HG02642 (cell line): ENCODE results near the gene FAM89A.
"Not testable (repeated sequence)": the region's sequence is repeated elsewhere in the genome, so short reads cannot be mapped to it uniquely, and the experiment has no call there.

ENCODE experiments used
- ATAC-seq: cut with Tn5 transposase; IDR thresholded peaks from one replicate; pipeline ENCODE4 v1.9.1; 2021; ENCODE audit warnings: mild to moderate bottlenecking; ENCODE audit not compliant: unreplicated experiment, poor library complexity

FAM89A gene

GRCh38 chr1:231037585-231038517 is 2.2 kb downstream of the FAM89A start:
- ATAC-seq, result no peak

DNA sequence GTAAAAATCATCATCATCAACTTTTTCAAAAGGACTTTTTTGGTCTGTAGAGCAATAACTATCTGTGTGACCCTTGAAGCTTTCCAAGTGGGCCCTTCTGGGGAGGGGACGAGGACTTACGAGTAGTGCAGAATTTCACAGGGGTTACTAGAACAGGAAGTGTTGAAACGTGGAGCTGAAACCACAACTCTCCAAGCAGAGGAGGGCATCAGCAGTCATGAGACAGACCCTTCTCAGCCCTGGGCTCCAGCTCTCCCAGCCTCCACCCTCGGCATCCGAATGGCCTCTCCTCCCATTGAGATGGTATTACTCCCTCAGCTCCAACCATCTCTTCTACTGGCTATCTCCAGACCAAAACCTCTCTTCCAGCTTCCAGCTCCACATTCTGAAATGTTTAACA is 3.6 kb downstream of the FAM89A start:
- ATAC-seq, result no peak

DNA sequence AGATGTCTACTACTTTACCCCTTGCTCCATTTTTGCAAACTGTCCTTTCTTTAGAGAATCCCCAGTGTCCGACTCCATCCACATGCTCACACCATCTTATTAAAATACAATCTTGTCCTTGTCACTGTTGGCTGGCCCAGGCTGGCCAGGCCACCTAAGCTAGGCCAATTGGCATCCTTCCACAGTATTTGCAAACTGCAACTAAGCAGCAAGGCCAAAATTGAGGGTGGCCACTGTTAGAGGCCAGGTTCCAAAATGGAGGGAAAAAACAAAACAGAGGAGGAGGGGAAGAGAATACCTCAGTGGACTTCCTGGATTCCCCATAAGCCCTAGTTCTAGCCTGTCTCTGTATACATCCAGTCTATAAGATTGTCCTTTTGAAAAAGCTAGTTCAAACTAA is 4.3 kb downstream of the FAM89A start:
- ATAC-seq, result no peak

DNA sequence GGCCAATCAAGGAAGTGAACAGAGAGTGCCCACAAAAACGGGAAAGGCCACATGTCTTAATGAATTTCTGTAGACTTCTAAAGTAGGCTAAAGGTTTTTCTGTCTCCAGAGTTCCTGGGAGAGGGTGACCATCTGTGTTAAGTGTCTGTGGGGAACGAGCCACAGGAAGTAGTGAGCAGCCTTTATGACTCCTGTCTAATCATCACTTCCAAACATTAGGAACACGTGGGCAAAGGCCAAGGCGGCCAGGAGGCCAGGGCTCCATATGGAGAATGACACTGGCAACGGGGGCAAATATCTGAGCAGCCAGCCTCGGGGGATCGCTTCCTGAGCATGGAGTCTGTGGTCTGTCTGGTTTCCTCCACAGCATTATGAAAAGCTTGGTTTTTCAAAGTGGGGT is 7.1 kb downstream of the FAM89A start:
- ATAC-seq, result no peak

DNA sequence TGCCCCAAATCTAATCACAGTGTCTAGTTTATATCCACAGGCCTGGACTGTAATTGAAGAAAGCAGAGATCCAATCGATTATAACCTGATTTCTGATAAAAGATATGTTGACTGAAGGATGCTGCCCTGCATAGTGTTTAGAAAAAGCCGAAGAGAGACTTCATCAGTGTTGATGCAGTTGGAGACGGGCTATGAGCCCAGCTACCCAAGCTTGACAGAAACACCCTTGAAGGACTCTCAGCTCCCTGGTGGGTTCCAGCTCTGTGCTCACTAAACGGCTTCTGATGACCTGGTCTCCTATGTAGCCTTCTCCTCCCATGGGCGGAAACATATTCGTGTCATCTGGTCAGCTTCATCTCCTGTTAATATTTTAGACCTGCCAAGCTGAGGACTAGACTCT is 10.2 kb downstream of the FAM89A start:
- ATAC-seq, result no peak

DNA sequence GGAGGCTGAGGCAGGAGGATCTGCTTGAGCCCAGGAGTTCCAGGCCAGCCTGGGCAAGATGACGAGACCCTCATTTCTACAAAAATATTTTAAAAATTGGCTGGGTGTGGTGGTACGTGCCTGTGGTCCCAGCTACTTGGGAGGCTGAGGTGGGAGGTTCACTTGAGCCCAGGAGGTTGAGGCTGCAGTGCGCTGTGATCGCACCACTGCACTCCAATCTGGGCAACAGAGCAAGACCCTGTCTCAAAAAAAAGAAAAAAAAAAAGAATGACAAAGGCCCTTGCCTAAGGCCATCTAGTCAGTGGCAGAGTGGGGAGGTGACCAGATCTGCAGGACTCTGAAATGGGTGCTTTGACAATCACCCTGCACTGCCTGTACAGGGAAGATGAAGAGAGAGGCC is 10.8 kb downstream of the FAM89A start:
- ATAC-seq, result not testable (repeated sequence)

- no peak for ATAC-seq
These were observed 11.4 kb downstream of the FAM89A start for GRCh38 chr1:231028682-231029081.

DNA sequence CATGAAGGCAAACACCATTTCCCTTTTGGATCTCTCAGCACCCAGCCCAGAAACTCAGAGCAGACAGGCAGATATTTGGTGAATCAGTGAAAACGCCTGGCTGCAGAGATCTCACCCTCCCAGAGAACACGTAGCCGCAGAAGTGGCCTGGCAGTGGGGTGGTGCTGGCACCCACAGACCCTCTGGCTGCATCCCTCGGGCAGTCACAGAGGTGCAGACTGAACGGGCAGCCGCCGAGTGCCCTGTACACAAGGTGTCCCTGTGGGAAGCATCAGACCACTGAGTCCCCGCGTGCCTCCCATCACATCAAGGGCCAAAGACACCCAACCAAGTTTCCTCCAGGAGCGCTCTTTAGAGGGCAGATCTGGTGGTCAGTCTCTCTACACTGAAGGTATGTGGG is 12.1 kb downstream of the FAM89A start:
- no peak for ATAC-seq

- ATAC-seq, result no peak
These were observed 12.7 kb downstream of the FAM89A start for GRCh38 chr1:231027136-231027925.

GRCh38 chr1:231026576-231026975 is 13.5 kb downstream of the FAM89A start:
- no peak for ATAC-seq

- ATAC-seq, result no peak
These were observed 16.9 kb downstream of the FAM89A start for GRCh38 chr1:231023150-231023549.

- ATAC-seq, result not testable (repeated sequence)
These were observed 17.5 kb downstream of the FAM89A start for GRCh38 chr1:231022543-231022942.

DNA sequence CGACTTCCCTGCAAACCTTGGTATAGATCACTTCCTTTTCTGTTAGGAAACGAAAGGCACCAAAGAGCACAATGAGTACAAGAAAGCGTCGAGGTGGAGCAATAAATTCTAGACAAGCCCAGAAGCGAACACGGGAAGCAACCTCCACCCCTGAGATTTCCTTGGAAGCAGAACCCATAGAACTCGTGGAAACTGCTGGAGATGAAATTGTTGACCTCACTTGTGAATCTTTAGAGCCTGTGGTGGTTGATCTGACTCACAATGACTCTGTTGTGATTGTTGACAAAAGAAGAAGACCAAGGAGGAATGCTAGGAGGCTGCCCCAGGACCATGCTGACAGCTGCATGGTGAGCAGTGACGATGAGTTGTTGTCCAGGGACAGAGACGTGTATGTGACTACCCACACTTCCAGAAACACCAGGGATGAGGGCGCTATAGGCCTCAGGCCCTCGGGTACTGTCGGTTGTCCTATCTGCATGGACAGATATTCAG is 18.5 kb downstream of the FAM89A start:
- no peak for ATAC-seq

DNA sequence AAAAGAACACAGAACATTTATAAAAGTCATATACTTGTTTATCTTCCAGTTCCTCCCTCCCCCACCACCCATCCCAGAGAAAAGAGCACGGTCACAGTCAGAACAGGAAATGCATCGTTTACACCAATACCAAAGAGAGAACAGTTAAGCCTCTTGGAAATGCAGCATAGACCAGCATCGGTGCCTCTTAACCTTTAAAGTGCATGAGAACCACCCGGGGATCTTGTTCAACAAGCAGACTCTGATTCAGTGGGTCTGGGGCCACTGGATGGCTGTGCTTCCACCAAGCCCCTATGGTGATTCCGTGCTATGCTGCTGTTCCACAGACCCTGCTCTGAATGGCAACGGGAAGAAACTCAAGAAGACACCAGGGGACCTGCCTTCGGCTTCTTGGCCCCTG is 19.2 kb downstream of the FAM89A start:
- no peak for ATAC-seq

GRCh38 chr1:231020139-231020601 is 19.9 kb downstream of the FAM89A start:
- no peak for ATAC-seq

GRCh38 chr1:231019711-231020110 is 20.3 kb downstream of the FAM89A start:
- ATAC-seq, result no peak

- ATAC-seq, result no peak
These were observed 23.1 kb downstream of the FAM89A start for GRCh38 chr1:231016966-231017365.

DNA sequence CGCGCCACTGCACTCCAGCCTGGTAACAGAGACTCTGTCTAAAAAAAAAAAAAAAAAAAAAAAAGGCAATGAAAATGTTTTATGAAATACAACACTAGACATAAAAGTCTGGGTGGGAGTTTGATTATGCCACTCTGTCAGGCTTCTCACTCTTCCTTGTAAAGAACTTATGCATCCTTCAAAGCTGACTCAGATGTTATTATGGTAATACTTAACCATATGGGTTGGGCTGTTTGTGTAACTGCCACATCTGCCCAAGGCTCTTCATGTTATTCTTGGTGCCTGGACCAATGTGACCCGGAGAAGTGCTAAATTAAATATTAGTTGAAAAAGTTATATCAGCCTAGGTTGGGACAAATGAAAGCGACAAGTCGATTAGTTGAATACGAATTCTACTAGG is 23.8 kb downstream of the FAM89A start:
- ATAC-seq, result no peak

GRCh38 chr1:231013391-231014015 is 26.6 kb downstream of the FAM89A start:
- ATAC-seq, result no peak

- ATAC-seq, result no peak
These were observed 28.1 kb downstream of the FAM89A start for GRCh38 chr1:231011963-231012362.

DNA sequence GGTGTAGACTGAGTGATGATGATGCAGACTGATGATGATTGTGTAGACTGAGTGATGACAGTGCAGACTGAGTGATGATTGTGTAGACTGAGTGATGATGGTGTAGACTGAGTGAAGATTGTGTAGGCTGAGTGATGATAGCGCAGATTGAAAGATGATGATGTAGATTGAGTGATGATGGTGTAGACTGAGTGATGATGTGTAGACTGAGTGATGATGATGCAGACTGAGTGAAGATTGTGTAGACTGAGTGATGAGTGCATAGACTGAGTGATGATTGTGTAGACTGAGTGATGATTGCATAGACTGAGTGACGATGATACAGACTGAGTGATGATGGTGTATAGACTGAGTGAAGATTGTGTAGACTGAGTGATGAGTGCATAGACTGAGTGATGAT is 28.7 kb downstream of the FAM89A start:
- ATAC-seq, result no peak
